ENCODE results near the gene HTRA3. TPM values are rescaled to one million over a fixed set of nuclear protein-coding genes. Genes with fewer than 3 reads are reported as not detected.
"Not testable (repeated sequence)": the region's sequence is repeated elsewhere in the genome, so short reads cannot be mapped to it uniquely, and the experiment has no call there.

The HTRA3 gene
- total RNA-seq, 5 donors from 2014 or later (not counting 1 experiment from before 2014, with no cell fraction given): 0.13 to 0.26 TPM; not detected in 3

- peaks cover 1 to 13% of the 10 kb centered on the region in 2 donors for H3K27me3 Mint-ChIP-seq
- H3K4me1 Mint-ChIP-seq; H3K36me3 ChIP-seq (ENCODE audit: control insufficient read depth in 2 of 2, extremely low read depth in 1 of 2, insufficient read depth in 1 of 2, low read length in 1 of 2); H3K9me3 ChIP-seq; H3K27ac ChIP-seq (ENCODE audit: low read length); H3K4me3 ChIP-seq (ENCODE audit: control insufficient read depth in 1 of 2, extremely low read depth in 1 of 2, low read length in 1 of 2); H3K4me1 ChIP-seq (ENCODE audit: control insufficient read depth in 1 of 2, extremely low read depth in 1 of 2, insufficient read depth in 2 of 2, low read length in 2 of 2); H3K4me3 Mint-ChIP-seq; H3K36me3 Mint-ChIP-seq; ATAC-seq (replicated peaks in 1 of 4); H3K9me3 Mint-ChIP-seq; POLR2A ChIA-PET; H3K27ac Mint-ChIP-seq: not testable (repeated sequence)
- WGBS (ENCODE audit: insufficient coverage): 100% methylated on average over 2 of the region's 11 CpGs
- peaks cover 0 to 42% of the 10 kb centered on the region in 2 experiments for H3K27me3 ChIP-seq (replicated peaks in 1 of 2; ENCODE audit: control insufficient read depth in 2 of 2, extremely low read depth in 1 of 2, insufficient read depth in 2 of 2, low read length in 1 of 2)
- DNase-seq: peak in 1 of 35 experiments; percentile 9
- CTCF ChIA-PET: interaction anchor here in 1 of 2 donors (0.6 kb wide), 1 partner anchor 1133 kb away, joined by 3 read pairs; no protein-coding TSS in a partner anchor
Measured at GRCh38 chr4:8349236-8349635, 79.7 kb downstream of the HTRA3 start.

DNA sequence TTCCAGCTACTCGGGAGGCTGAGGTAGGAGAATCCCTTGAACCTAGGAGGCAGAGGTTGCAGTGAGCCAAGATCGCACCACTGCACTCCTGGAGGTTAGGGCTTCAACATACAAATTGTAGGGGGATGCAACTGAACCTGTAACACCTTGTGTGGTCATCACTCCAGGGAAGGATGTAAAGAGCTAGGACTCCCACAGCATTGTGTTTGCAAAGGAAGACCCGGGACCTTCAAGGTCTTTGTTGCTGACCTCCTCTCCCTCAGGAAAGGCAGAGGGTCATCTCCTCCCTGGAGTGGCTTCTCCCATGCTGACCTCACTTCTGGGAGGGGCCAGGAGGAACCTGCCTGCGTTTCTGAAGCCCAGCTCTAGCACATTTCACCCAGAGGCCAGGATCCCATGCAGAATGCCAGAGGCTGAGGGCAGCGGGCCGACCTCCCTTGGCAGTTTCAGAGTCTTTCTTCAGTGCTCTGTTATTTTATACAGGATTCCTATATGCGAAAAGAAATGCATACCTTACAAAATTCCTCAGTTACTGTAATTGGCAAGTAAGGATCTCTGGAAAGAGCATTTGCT, 80.2 kb downstream of the HTRA3 start:
- H3K4me1 ChIP-seq (ENCODE audit: control insufficient read depth in 1 of 2, extremely low read depth in 1 of 2, insufficient read depth in 2 of 2, low read length in 2 of 2): no peaks in the 10 kb centered on the region
- CTCF ChIA-PET: interaction anchor here in 1 of 2 donors (0.6 kb wide), 1 partner anchor 1133 kb away, joined by 3 read pairs; no protein-coding TSS in a partner anchor
- no peaks in the 10 kb centered on the region for H3K4me1 Mint-ChIP-seq
- POLR2A ChIA-PET: no interaction called here
- no peaks in the 10 kb centered on the region for H3K9me3 Mint-ChIP-seq
- H3K27me3 ChIP-seq (replicated peaks in 1 of 2; ENCODE audit: control insufficient read depth in 2 of 2, extremely low read depth in 1 of 2, insufficient read depth in 2 of 2, low read length in 1 of 2): peaks cover 0 to 43% of the 10 kb centered on the region in 2 experiments
- 69% methylated on average over 3 of the region's 7 CpGs for WGBS (ENCODE audit: insufficient coverage)
- ATAC-seq (replicated peaks in 1 of 4): no peak
- H3K27ac ChIP-seq (ENCODE audit: low read length): no peak overlapping the region
- H3K9me3 ChIP-seq: no peaks in the 10 kb centered on the region
- peak in 1 of 35 experiments; percentile 12 for DNase-seq
- no peaks in the 10 kb centered on the region for H3K36me3 Mint-ChIP-seq
- no peak overlapping the region for H3K4me3 ChIP-seq (ENCODE audit: control insufficient read depth in 1 of 2, extremely low read depth in 1 of 2, low read length in 1 of 2)
- peaks cover 5 to 13% of the 10 kb centered on the region in 2 donors for H3K27me3 Mint-ChIP-seq
- no peaks in the 10 kb centered on the region for H3K36me3 ChIP-seq (ENCODE audit: control insufficient read depth in 2 of 2, extremely low read depth in 1 of 2, insufficient read depth in 1 of 2, low read length in 1 of 2)
- H3K27ac Mint-ChIP-seq: no peak overlapping the region
- no peak overlapping the region for H3K4me3 Mint-ChIP-seq

GRCh38 chr4:8350352-8350751, 80.8 kb downstream of the HTRA3 start:
- H3K9me3 ChIP-seq: no peaks in the 10 kb centered on the region
- peak in 1 of 35 experiments; percentile 13 for DNase-seq

DNA sequence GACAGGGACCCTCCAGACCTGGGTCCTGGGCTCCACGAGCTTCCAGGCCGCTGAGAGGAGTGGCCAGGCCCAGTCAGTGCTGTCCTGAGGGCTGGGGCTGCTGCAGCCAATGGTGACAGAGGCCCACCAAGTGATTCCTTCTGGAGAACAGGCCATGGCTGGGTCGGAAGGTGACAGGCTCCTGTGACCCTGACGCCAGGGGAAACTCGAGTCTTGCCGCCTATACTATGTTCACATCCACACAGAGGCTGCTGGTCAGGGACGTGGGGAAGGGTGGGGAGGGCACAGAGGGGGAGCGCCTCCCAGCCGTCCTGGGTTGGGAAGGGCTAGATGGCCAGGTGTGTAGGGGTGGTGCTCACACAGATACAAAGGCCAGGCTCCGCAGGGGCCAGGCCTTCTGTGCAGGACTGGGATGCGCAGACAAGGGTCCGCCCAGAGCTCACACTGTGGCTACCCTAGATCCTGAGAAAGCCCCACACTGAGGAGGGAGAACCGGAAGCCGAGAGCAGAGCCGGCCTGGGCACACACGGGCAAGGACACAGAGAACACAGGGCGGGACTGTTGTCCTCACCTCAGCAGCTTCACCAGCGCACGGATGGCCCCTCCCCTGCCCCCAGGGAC, 81.4 kb downstream of the HTRA3 start:
- POLR2A ChIA-PET: no interaction called here
- DNase-seq: peak in 1 of 35 experiments; percentile 14

More at GRCh38 chr4:8350352-8350751, 80.8 kb downstream of the HTRA3 start:
- Histone ChIP-seq H3K4me1 (ENCODE audit: control insufficient read depth in 1 of 2, extremely low read depth in 1 of 2, insufficient read depth in 2 of 2, low read length in 2 of 2) (no peaks in the 10 kb centered on the region), H3K4me3 (ENCODE audit: control insufficient read depth in 1 of 2, extremely low read depth in 1 of 2, low read length in 1 of 2) (no peak overlapping the region), H3K27ac (ENCODE audit: low read length) (no peak overlapping the region), H3K36me3 (ENCODE audit: control insufficient read depth in 2 of 2, extremely low read depth in 1 of 2, insufficient read depth in 1 of 2, low read length in 1 of 2) (no peaks in the 10 kb centered on the region), H3K27me3 (replicated peaks in 1 of 2; ENCODE audit: control insufficient read depth in 2 of 2, extremely low read depth in 1 of 2, insufficient read depth in 2 of 2, low read length in 1 of 2) (peaks cover 0 to 43% of the 10 kb centered on the region in 2 experiments)
- 82% methylated on average over 6 of the region's 13 CpGs for WGBS (ENCODE audit: insufficient coverage)
- CTCF ChIA-PET: no interaction called here
- POLR2A ChIA-PET: no interaction called here
- no peak overlapping the region for H3K4me3 Mint-ChIP-seq
- H3K9me3 Mint-ChIP-seq: no peaks in the 10 kb centered on the region
- ATAC-seq (replicated peaks in 1 of 4): no peak
- no peaks in the 10 kb centered on the region for H3K36me3 Mint-ChIP-seq
- H3K27me3 Mint-ChIP-seq: peaks cover 5 to 11% of the 10 kb centered on the region in 2 donors
- H3K27ac Mint-ChIP-seq: no peak overlapping the region
- H3K4me1 Mint-ChIP-seq: no peaks in the 10 kb centered on the region

GRCh38 chr4:8351931-8352367, 82.4 kb downstream of the HTRA3 start:
- H3K36me3 ChIP-seq (ENCODE audit: control insufficient read depth in 2 of 2, extremely low read depth in 1 of 2, insufficient read depth in 1 of 2, low read length in 1 of 2): no peaks in the 10 kb centered on the region
- ChIA-PET POLR2A (no interaction called here), CTCF (no interaction called here)
- no peak overlapping the region for H3K27ac Mint-ChIP-seq
- H3K36me3 Mint-ChIP-seq: no peaks in the 10 kb centered on the region
- H3K4me1 ChIP-seq (ENCODE audit: control insufficient read depth in 1 of 2, extremely low read depth in 1 of 2, insufficient read depth in 2 of 2, low read length in 2 of 2): no peaks in the 10 kb centered on the region
- DNase-seq: peak in 1 of 35 experiments; percentile 12
- H3K27me3 ChIP-seq (replicated peaks in 1 of 2; ENCODE audit: control insufficient read depth in 2 of 2, extremely low read depth in 1 of 2, insufficient read depth in 2 of 2, low read length in 1 of 2): peaks cover 0 to 41% of the 10 kb centered on the region in 2 experiments
- no peak overlapping the region for H3K4me3 ChIP-seq (ENCODE audit: control insufficient read depth in 1 of 2, extremely low read depth in 1 of 2, low read length in 1 of 2)
- 14% methylated on average over 4 of the region's 8 CpGs for WGBS (ENCODE audit: insufficient coverage)
- no peaks in the 10 kb centered on the region for H3K9me3 ChIP-seq
- H3K4me1 Mint-ChIP-seq: no peaks in the 10 kb centered on the region
- no peak for ATAC-seq (replicated peaks in 1 of 4)
- H3K4me3 Mint-ChIP-seq: no peak overlapping the region
- H3K27me3 Mint-ChIP-seq: peaks cover 5 to 10% of the 10 kb centered on the region in 2 donors
- H3K9me3 Mint-ChIP-seq: no peaks in the 10 kb centered on the region
- no peak overlapping the region for H3K27ac ChIP-seq (ENCODE audit: low read length)

More for the DNA sequence above, 81.4 kb downstream of the HTRA3 start:
- no peak for ATAC-seq (replicated peaks in 1 of 4)
- Histone ChIP-seq H3K27ac (ENCODE audit: low read length) (no peak overlapping the region), H3K4me3 (ENCODE audit: control insufficient read depth in 1 of 2, extremely low read depth in 1 of 2, low read length in 1 of 2) (no peak overlapping the region), H3K4me1 (ENCODE audit: control insufficient read depth in 1 of 2, extremely low read depth in 1 of 2, insufficient read depth in 2 of 2, low read length in 2 of 2) (no peaks in the 10 kb centered on the region), H3K9me3 (no peaks in the 10 kb centered on the region), H3K27me3 (replicated peaks in 1 of 2; ENCODE audit: control insufficient read depth in 2 of 2, extremely low read depth in 1 of 2, insufficient read depth in 2 of 2, low read length in 1 of 2) (peaks cover 0 to 43% of the 10 kb centered on the region in 2 experiments), H3K36me3 (ENCODE audit: control insufficient read depth in 2 of 2, extremely low read depth in 1 of 2, insufficient read depth in 1 of 2, low read length in 1 of 2) (no peaks in the 10 kb centered on the region)
- Mint-ChIP-seq H3K9me3 (no peaks in the 10 kb centered on the region), H3K4me3 (no peak overlapping the region), H3K36me3 (no peaks in the 10 kb centered on the region), H3K27ac (no peak overlapping the region), H3K27me3 (peaks cover 5 to 10% of the 10 kb centered on the region in 2 donors), H3K4me1 (no peaks in the 10 kb centered on the region)
- CTCF ChIA-PET: interaction anchor here in 1 of 2 donors (0.6 kb wide), 1 partner anchor 415 kb away, joined by 3 read pairs; no protein-coding TSS in a partner anchor
- 81% methylated on average over 9 of the region's 19 CpGs for WGBS (ENCODE audit: insufficient coverage)

DNA sequence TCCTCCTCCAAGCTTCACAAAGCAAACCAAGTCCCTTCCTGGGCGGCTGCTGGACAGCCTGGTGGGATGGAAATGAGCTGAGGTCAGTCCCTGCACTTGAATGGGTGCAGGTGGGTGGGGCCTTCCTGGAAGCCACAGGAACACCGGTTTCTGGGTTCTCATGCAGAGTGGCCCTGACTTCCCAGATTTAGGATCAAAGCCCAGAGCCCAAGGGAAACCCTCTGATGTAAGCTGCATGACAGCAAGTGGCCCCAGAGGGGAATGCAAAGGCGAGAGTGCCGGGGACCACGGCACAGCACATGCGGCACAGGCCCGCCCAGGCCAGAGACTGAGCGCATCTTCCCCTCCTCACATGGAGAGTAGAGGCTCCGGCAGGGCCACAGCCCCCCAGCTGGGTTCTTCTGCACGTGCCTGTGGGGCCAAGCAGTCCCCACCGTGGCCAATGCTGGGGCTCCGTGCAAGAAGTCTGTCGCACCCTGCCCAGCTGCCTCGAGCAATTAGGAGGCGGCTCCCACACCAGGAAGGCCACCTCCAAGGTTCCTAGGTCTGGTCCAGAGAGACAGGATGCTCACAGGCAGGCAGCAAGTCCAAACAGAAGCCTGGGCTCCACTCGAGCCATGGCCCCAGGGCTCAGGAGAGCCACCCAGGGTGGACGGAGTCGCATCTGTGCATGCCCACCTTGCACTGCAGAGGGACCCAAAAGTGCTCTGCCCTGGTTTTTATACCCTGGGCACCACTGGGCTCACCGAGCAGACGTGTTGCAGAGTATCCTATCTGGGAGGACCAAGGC, 83.0 kb downstream of the HTRA3 start:
- no peaks in the 10 kb centered on the region for H3K4me1 ChIP-seq (ENCODE audit: control insufficient read depth in 1 of 2, extremely low read depth in 1 of 2, insufficient read depth in 2 of 2, low read length in 2 of 2)
- POLR2A ChIA-PET: no interaction called here
- no peaks in the 10 kb centered on the region for H3K9me3 ChIP-seq
- ATAC-seq (replicated peaks in 1 of 4): no peak
- no peak overlapping the region for H3K4me3 Mint-ChIP-seq
- CTCF ChIA-PET: no interaction called here
- H3K27ac Mint-ChIP-seq: no peak overlapping the region
- H3K9me3 Mint-ChIP-seq: no peaks in the 10 kb centered on the region
- DNase-seq: peak in 1 of 35 experiments; percentile 17
- H3K4me1 Mint-ChIP-seq: no peaks in the 10 kb centered on the region
- no peak overlapping the region for H3K4me3 ChIP-seq (ENCODE audit: control insufficient read depth in 1 of 2, extremely low read depth in 1 of 2, low read length in 1 of 2)
- H3K27ac ChIP-seq (ENCODE audit: low read length): no peak overlapping the region
- no peaks in the 10 kb centered on the region for H3K36me3 ChIP-seq (ENCODE audit: control insufficient read depth in 2 of 2, extremely low read depth in 1 of 2, insufficient read depth in 1 of 2, low read length in 1 of 2)
- H3K27me3 ChIP-seq (replicated peaks in 1 of 2; ENCODE audit: control insufficient read depth in 2 of 2, extremely low read depth in 1 of 2, insufficient read depth in 2 of 2, low read length in 1 of 2): peaks cover 0 to 41% of the 10 kb centered on the region in 2 experiments
- 79% methylated on average over 18 of the region's 20 CpGs for WGBS (ENCODE audit: insufficient coverage)
- H3K36me3 Mint-ChIP-seq: no peaks in the 10 kb centered on the region
- peaks cover 5 to 10% of the 10 kb centered on the region in 2 donors for H3K27me3 Mint-ChIP-seq

Data from T-cell (primary cell).